Large intestine (tissue), 3 donors: ENCODE measurements around the gene TLE4. TPM values are rescaled to one million over a fixed set of nuclear protein-coding genes. Genes with fewer than 3 reads are reported as not detected.

Experiments used
- DNase-seq, 2 donors: peaks; one replicate each; pipeline versions ENCODE4 v3.0.0 to v3.0.0-alpha.2; 2013
- H3K27ac ChIP-seq: one replicate; pipeline ENCODE4 v1.5.1; 2013; ENCODE audit warnings: low read length
- H3K27me3 ChIP-seq: 2 replicates; pipeline ENCODE4 v1.6.1; 2013; ENCODE audit warnings: low read length; ENCODE audit not compliant: control insufficient read depth, insufficient read depth
- H3K36me3 ChIP-seq: 2 replicates; pipeline ENCODE4 v1.6.1; 2013; ENCODE audit warnings: low read length; ENCODE audit not compliant: control insufficient read depth, insufficient read depth
- H3K4me1 ChIP-seq: one replicate; pipeline ENCODE4 v1.6.1; 2013; ENCODE audit warnings: low read length; ENCODE audit not compliant: control insufficient read depth, insufficient read depth
- H3K4me3 ChIP-seq: one replicate; pipeline ENCODE4 v1.5.1; 2013; ENCODE audit warnings: low read length
- H3K9me3 ChIP-seq: one replicate; pipeline ENCODE4 v1.6.1; 2013; ENCODE audit warnings: mild to moderate bottlenecking, low read depth, low read length, moderate library complexity; ENCODE audit not compliant: control insufficient read depth
- WGBS: methylation state at CpG from one replicate; pipeline ENCODE4 v1.1.5; 2013; ENCODE audit warnings: low lambda C conversion rate; ENCODE audit not compliant: insufficient coverage; 5-methylcytosine and 5-hydroxymethylcytosine counted together
- polyA plus RNA-seq: library from polyadenylated mRNA; unstranded; fragments of 120-200 nt; gene quantifications from one replicate; pipeline ENCODE4 v1.2.1, GENCODE V29; 2013

The TLE4 gene
- polyA plus RNA-seq, 1 donor: 33.3 TPM

DNA sequence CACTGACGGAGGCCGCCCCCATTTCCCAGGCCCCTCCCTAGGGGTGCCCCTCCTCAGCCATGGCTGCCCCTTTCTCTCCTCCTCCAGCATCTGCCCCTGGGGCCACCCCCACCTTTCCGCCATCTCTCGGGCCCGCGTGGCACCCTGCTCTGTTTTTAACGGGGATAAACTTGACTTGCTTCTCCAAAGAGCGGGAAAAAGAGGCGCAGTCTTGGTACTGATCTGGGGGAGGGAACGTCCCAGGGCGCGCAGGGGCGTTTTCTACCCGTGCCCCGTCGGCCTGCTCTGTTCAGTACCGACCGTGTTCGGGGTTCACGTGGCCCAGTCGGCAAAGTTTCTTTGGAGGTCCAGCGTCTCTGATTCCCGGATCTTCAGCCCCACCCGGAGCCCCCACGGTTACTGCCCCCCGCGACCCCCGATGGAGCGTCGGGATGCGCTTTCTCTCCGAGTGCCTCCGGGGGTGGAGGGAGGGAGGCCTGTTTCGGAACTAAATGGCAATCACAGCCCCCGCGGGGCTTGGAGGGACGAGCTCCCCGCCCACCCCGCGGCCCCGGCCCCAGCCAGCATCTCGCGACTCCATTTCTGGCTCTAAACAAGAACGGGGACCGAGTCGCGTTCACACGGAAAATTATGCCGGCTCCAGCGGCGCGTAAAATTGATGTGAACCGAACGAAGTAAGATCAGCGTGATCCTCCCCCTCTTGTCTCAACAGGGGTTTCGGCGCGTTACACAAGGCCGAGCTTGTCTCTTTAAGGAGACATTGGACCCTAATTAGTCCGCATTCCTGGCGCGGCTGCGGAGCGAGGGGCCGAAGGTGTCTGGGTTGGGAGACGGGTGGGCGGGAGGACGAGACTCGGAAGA is 1.1 kb upstream of the TLE4 start:
- peak; percentile 16 to 55 for DNase-seq
- peak overlapping the region; percentile 79 for H3K27ac ChIP-seq
- WGBS: no CpG with 5 or more reads among the region's 69 CpGs
- H3K9me3 ChIP-seq: no peaks in the 10 kb centered on the region
- H3K36me3 ChIP-seq: no peaks in the 10 kb centered on the region
- no peaks in the 10 kb centered on the region for H3K27me3 ChIP-seq
- H3K4me1 ChIP-seq: peaks cover 3% of the 10 kb centered on the region
- peak overlapping the region; percentile 70 for H3K4me3 ChIP-seq

DNA sequence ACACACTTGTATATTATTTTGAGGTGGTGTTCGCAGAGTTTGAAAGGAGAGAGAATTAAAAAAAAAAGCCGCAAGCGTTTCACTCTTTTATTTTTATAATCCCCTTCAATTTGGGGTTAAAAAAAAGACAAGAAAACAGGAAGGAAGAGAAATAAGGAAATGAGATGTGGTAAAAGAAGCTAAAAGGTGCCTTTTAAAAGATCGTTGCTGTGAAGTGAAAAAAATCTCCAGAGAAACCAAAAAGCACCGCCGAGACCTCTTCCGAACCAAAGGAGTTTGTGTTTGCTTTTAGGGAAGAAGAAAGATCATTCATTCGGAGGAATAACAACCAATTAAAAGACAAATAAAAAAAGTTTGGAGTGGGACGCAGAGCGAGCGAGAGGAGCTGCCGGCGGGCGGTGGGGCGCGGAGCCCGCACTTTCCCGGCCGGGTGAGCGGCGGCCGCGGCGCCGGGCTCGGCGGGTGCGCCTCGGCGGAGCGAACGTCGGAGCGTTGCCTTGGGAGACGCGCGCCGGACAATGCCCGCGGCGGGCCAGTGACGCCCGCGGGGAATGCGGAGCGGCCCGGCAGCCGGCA is 355 bp downstream of the TLE4 start:
- Histone ChIP-seq H3K4me1 (peaks cover 3% of the 10 kb centered on the region), H3K27ac (peak overlapping the region; percentile 98), H3K4me3 (peak overlapping the region; percentile 71), H3K9me3 (no peaks in the 10 kb centered on the region), H3K36me3 (no peaks in the 10 kb centered on the region), H3K27me3 (no peaks in the 10 kb centered on the region)
- DNase-seq: peak in 1 of 2 donors; percentile 29
- WGBS: 0% methylated on average over 7 of the region's 48 CpGs

DNA sequence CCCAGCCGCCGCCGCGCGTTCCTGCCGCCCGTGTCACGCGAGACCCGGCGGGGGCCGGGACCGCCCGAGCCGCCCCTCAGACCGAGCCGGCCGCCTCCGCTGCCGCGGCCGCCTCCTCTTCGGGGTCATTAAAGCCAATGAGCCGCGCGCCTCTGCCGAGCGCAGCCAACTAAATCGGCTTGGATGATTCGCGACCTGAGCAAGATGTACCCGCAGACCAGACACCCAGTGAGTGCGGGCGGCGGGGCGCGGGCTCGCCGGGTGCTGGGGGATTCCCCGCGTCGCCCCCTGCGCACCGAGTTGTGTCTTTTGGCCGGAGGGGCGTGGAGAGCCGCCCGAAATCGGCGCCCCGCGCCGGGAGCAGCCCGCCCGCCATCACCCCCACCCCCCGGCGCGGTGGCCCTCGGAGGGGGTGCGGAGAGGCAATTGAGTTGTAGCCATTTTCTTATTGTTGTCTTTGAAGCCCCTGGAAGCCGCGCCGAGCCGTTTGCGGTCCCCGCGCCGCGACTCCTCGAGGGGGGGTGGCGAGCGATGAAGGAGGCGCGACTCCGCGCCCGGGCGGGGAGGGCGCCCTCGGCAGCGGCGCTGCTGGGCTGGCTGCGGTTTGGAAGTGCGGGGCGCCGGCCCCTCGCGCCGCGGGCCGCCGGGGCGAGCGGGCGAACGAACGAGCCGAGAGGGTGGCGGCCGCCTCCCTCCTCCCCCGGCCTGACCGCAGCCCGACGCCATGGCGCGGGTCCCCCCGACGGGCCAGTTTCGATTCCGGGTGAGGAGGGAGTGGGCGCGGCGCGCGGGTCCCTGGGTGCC is 1.0 kb downstream of the TLE4 start:
- no CpG with 5 or more reads among the region's 115 CpGs for WGBS
- Histone ChIP-seq H3K4me3 (peak overlapping the region; percentile 76), H3K9me3 (no peaks in the 10 kb centered on the region), H3K27ac (peak overlapping the region; percentile 85), H3K27me3 (no peaks in the 10 kb centered on the region), H3K4me1 (peaks cover 3% of the 10 kb centered on the region), H3K36me3 (no peaks in the 10 kb centered on the region)
- peak; percentile 19 to 74 for DNase-seq

DNA sequence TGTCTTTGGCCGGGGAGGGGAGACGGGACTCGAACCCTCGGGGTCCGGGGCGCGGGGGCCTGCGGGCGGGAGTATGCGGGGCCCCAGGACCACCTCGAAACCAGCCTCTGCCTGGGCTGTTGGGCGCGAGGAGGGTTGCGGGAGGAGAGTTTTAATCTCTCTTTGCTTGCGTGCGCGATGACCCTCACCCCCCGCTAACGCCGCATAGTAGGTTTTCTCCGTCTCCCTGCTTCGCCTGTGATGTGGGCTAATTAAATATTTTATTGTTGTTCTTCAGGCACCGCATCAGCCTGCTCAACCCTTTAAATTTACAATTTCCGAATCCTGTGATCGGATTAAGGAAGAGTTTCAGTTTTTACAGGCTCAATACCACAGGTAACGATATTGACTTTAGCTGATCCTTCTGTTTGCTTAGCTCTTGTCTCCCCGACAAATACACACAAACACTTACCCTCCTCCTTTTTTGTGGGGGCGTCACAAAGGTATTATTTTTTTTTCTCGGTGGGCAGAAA is 1.7 kb downstream of the TLE4 start:
- Histone ChIP-seq H3K4me1 (peaks cover 3% of the 10 kb centered on the region), H3K36me3 (no peaks in the 10 kb centered on the region), H3K9me3 (no peaks in the 10 kb centered on the region), H3K27ac (peak overlapping the region; percentile 75), H3K4me3 (peak overlapping the region; percentile 76), H3K27me3 (no peaks in the 10 kb centered on the region)
- peak; percentile 27 to 75 for DNase-seq
- WGBS: 7% methylated on average over 3 of the region's 29 CpGs

DNA sequence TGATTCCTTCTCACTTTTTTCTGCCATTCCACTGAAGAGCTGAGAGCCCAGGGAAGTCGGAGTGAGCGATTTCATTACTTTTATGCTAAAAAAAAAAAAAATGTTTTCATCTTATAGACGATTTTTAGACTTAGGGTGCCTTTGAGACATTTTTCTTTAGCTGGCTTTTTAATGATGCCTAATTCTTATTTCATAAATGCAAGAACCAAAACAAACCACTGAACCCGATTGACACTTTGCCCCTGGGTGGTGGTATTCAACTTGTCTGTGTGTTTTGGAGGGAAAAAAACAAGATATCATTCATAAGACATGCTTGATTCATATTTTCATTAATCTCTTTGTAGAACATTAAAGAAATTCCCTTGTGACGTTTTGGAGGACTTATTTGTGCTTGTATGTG is 2.4 kb downstream of the TLE4 start:
- Histone ChIP-seq H3K36me3 (no peaks in the 10 kb centered on the region), H3K27ac (peak overlapping the region; percentile 75), H3K4me3 (peak overlapping the region; percentile 76), H3K4me1 (peaks cover 3% of the 10 kb centered on the region), H3K9me3 (no peaks in the 10 kb centered on the region), H3K27me3 (no peaks in the 10 kb centered on the region)
- WGBS: no CpG with 5 or more reads among the region's 5 CpGs
- no peak for DNase-seq

DNA sequence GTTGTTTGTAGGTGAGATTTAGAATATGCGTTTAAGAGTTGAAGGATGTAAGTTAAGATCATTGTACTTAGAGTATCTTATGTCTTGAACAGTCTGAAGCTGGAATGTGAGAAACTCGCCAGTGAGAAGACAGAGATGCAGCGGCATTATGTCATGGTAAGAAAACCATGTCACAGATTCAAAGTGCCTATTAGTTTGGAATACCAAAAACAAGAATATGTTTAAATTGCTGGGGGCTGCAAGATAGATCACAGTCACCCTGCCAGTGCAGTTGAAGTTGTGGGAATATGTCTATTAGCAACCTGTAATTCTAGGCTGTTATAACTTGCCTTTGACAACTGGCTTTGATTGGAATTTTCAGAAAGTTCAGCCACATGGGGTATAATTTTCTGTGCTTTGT is 3.0 kb downstream of the TLE4 start:
- H3K36me3 ChIP-seq: no peaks in the 10 kb centered on the region
- no peaks in the 10 kb centered on the region for H3K9me3 ChIP-seq
- H3K27ac ChIP-seq: no peak overlapping the region
- H3K27me3 ChIP-seq: no peaks in the 10 kb centered on the region
- no peak overlapping the region for H3K4me3 ChIP-seq
- WGBS: 92% methylated on average over 2 of the region's 3 CpGs
- DNase-seq: no peak
- peaks cover 3% of the 10 kb centered on the region for H3K4me1 ChIP-seq

DNA sequence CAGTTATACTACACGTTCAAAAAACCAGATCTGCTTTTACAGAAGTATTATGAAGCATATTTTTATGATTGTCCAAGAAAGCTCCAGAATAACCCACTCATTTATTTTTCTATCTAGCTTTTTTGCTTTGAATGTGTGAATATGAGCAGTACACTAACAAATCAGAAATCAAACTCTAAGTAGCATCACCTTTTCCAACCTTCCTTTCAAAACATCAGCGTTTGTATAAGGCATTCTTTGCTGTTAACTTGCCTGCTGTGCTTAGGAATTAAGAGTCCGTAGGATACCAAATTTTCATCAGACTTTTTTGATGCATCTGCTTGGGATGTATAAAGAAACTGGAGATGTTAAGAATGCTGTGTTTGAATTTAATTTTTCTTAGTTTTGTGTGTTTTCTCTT is 3.8 kb downstream of the TLE4 start:
- Histone ChIP-seq H3K27ac (no peak overlapping the region), H3K27me3 (no peaks in the 10 kb centered on the region), H3K36me3 (peaks cover 3% of the 10 kb centered on the region), H3K4me3 (no peak overlapping the region), H3K9me3 (no peaks in the 10 kb centered on the region), H3K4me1 (no peaks in the 10 kb centered on the region)
- no peak for DNase-seq
- WGBS: no CpG with 5 or more reads among the region's 3 CpGs

DNA sequence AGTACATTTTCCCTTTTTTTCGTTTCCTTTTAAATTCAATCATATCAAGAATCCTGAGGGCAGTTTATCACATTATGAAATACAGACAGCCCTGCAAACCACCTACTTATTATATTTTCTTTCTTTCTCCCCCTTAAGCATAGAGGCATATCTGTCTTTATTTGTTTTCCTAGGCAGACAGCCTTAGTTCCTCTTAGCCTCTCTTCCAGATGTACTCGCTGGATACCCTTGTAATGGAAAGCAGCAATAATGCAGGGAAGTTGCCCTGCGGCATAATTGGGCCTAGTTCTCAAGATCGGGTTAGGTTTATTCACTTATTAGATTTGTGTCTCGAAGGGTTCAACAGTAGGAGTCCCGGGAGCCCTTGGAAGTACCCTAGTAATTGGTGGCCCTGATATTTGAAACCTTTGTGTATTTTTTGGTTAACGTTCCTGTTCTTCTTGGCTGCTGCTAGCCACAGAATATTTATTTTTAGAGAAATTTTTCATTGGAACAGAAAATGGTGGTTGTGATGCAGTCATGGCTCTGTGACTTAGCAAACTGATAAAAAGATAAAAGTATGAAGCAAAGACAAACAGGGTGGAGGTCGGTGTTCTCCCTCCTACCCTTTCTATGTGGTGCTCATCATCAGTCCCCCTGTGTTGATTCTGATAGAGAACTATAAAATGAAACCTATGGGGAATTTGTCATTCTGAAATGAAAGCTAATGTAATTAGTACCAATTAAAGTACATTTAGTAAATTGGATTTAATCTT is 6.4 kb downstream of the TLE4 start:
- no peaks in the 10 kb centered on the region for H3K27me3 ChIP-seq
- H3K27ac ChIP-seq: no peak overlapping the region
- peaks cover 18% of the 10 kb centered on the region for H3K4me1 ChIP-seq
- H3K4me3 ChIP-seq: no peak overlapping the region
- DNase-seq: no peak
- peaks cover 3% of the 10 kb centered on the region for H3K36me3 ChIP-seq
- H3K9me3 ChIP-seq: no peaks in the 10 kb centered on the region
- 69% methylated on average over 3 of the region's 8 CpGs for WGBS

DNA sequence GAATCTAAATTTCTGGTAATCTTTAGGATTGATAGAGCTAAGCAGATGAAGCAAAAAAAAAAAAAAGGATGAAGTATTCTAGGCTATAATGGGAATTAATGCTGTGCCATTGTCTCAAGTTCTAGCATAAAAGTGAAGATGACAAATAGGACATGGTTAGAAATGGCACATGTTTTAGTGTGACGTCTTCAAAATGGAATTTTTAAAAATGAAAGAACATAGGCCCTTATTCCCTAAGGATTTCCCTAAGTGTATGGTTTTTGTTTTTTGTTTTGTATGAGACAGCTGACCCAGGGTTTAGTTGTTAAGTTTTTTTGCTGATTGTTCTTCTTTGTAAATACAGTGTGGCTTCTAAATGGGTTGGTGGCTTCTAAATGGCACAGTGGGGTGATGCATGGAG is 7.1 kb downstream of the TLE4 start:
- Histone ChIP-seq H3K4me1 (peaks cover 21% of the 10 kb centered on the region), H3K27me3 (no peaks in the 10 kb centered on the region), H3K27ac (no peak overlapping the region), H3K4me3 (no peak overlapping the region), H3K9me3 (no peaks in the 10 kb centered on the region), H3K36me3 (peaks cover 3% of the 10 kb centered on the region)
- DNase-seq: no peak
- 100% methylated on average over 1 of the region's 1 CpG for WGBS

DNA sequence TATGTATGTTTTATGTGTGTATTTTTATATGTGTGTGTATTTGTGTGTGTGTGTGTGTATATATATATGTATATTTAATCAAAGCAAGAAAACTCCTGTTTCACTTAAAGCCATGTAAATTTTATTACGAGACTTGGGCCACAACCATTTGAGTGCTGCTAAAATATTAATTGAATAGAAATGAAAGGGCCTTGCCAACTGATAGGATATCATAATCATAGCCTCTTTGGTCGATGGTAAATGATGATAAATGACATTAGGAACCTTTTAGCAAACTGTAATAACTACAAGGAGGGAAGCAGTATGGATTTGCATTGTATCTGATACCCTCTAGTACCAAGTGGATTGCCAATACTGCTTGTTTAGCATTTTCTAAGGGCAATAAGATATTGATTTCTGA is 7.9 kb downstream of the TLE4 start:
- no peak for DNase-seq
- no peak overlapping the region for H3K27ac ChIP-seq
- H3K4me3 ChIP-seq: no peak overlapping the region
- peaks cover 3% of the 10 kb centered on the region for H3K36me3 ChIP-seq
- no peaks in the 10 kb centered on the region for H3K9me3 ChIP-seq
- no peaks in the 10 kb centered on the region for H3K27me3 ChIP-seq
- peaks cover 21% of the 10 kb centered on the region for H3K4me1 ChIP-seq
- WGBS: 86% methylated on average over 1 of the region's 2 CpGs
